K562 (cell line): ENCODE data around the gene NMUR2. TPM values are rescaled to one million over a fixed set of nuclear protein-coding genes. Genes with fewer than 3 reads are reported as not detected.

Experiments used
- ATAC-seq: fragments of 200-7000 bp; cut with Tn5 transposase; 3 replicates; pipeline ENCODE4 v1.9.1; 2020; ENCODE audit warnings: moderate library complexity
- BruUV-seq: library from RNA; stranded (reverse); fragments of 400-500 nt; replicated peaks from 2 replicates; lab custom pipeline; 2021; lab: Mats Ljungman, UMichigan
- CTCF ChIA-PET: fragments of 300-600 bp; formaldehyde crosslinking; extraction: SDS; loops from one replicate; lab custom pipeline; 2021; ENCODE audit warnings: low intra/inter-chr PET ratio; lab: Yijun Ruan, JAX
- POLR2A ChIA-PET: fragments of 300-600, 350-650 bp; sonication (Branson Sonifier 250); formaldehyde crosslinking; extraction: SDS; loops from one replicate; lab custom pipeline; 2021; ENCODE audit warnings: antibody characterized with exemption, inconsistent platforms; lab: Yijun Ruan, JAX
- DNase-seq, 4 experiments: peaks; one replicate each; pipeline versions ENCODE4 v3.0.0 to v3.0.0-alpha.2; 2011 to 2018; ENCODE audit warnings: low spot score in 3 of 4, mixed read lengths in 3 of 4; ENCODE audit errors: extremely low read depth in 1 of 4
- FAIRE-seq: peaks from 2 replicates; lab custom pipeline; 2011; peaks lifted over from hg19 to GRCh38; lab: Jason Lieb, UNC
- H2AFZ ChIP-seq: 2 replicates; pipeline ENCODE4 v1.6.0; 2011; ENCODE audit warnings: low read depth, low read length, control low read depth, inconsistent platforms
- H3K27ac ChIP-seq: fragments of 200-600 bp; 3 replicates; pipeline ENCODE4 v1.8.0; 2011; ENCODE audit warnings: low read depth, mild to moderate bottlenecking, control low read depth, inconsistent platforms, low read length, moderate library complexity, mixed read lengths; ENCODE audit errors: extremely low read depth
- H3K27me3 ChIP-seq, 2 experiments: fragments of 300-600 bp in 1 of 2; 2 replicates in 1 of 2; 3 replicates in 1 of 2; pipeline versions ENCODE4 v1.6.0 to v1.8.0; 2011; ENCODE audit warnings: inconsistent platforms in 2 of 2, low read length in 2 of 2, mild to moderate bottlenecking in 1 of 2, mixed read lengths in 1 of 2, moderate library complexity in 1 of 2; ENCODE audit not compliant: control insufficient read depth in 2 of 2, insufficient read depth in 2 of 2
- H3K36me3 ChIP-seq: fragments of 300-600 bp; 3 replicates; pipeline ENCODE4 v1.8.0; 2011; ENCODE audit warnings: mild to moderate bottlenecking, low read length, inconsistent platforms; ENCODE audit not compliant: control insufficient read depth, insufficient read depth
- H3K4me1 ChIP-seq, 2 experiments: fragments of 200-600 bp in 1 of 2; replicated peaks in 1 of 2; 2 replicates in 1 of 2; 3 replicates in 1 of 2; pipeline versions ENCODE4 v1.5.1 to v1.8.0; 2011; ENCODE audit warnings: inconsistent platforms in 2 of 2, low read length in 2 of 2, mild to moderate bottlenecking in 1 of 2, mixed read lengths in 1 of 2, moderate library complexity in 1 of 2; ENCODE audit not compliant: control insufficient read depth in 2 of 2, insufficient read depth in 2 of 2
- H3K4me2 ChIP-seq: 2 replicates; pipeline ENCODE4 v1.6.1; 2011; ENCODE audit warnings: low read length, control low read depth, inconsistent platforms, mixed read lengths; ENCODE audit not compliant: insufficient read depth
- H3K4me3 ChIP-seq: fragments of 200-600 bp; sonication (generic), shearing (Covaris generic); 2 replicates; pipeline ENCODE4 v1.5.1; 2016; ENCODE audit warnings: control low read depth, inconsistent platforms
- H3K79me2 ChIP-seq: fragments of 200-600 bp; 3 replicates; pipeline ENCODE4 v1.8.0; 2011; ENCODE audit warnings: low read length, inconsistent platforms; ENCODE audit not compliant: control insufficient read depth, insufficient read depth
- H3K9ac ChIP-seq, 2 experiments: 2 replicates each; pipeline versions ENCODE4 v1.6.0 to v1.6.1; 2011; ENCODE audit warnings: low read depth in 2 of 2, low read length in 2 of 2, control low read depth in 1 of 2, inconsistent platforms in 1 of 2, mild to moderate bottlenecking in 1 of 2, mixed read lengths in 1 of 2; ENCODE audit not compliant: insufficient read depth in 1 of 2
- H3K9me1 ChIP-seq: one replicate; pipeline ENCODE4 v1.6.0; 2011; ENCODE audit warnings: inconsistent platforms, mild to moderate bottlenecking, low read length, moderate library complexity; ENCODE audit not compliant: control insufficient read depth, insufficient read depth
- H3K9me3 ChIP-seq: replicated peaks from 2 replicates; pipeline ENCODE4 v1.5.1; 2011; ENCODE audit warnings: low read depth, low read length, inconsistent platforms; ENCODE audit not compliant: control insufficient read depth, insufficient read depth
- H4K20me1 ChIP-seq: replicated peaks from 2 replicates; pipeline ENCODE4 v1.6.1; 2011; ENCODE audit warnings: low read length, inconsistent platforms, mixed read lengths; ENCODE audit not compliant: control insufficient read depth, insufficient read depth
- CREB5 ChIP-seq: fragments of 250-450 bp; sonication (Bioruptor Pico); IDR thresholded peaks from 2 replicates; pipeline ENCODE4 v1.5.0; 2020; ENCODE audit warnings: mild to moderate bottlenecking
- CREBBP ChIP-seq: IDR thresholded peaks from one replicate; pipeline ENCODE4 v1.6.1; 2012; ENCODE audit warnings: low read depth, mild to moderate bottlenecking, control low read depth, inconsistent platforms, low read length
- HMGN3 ChIP-seq: IDR thresholded peaks from 2 replicates; pipeline ENCODE4 v1.6.1; 2011; ENCODE audit warnings: borderline replicate concordance, low read depth, mild to moderate bottlenecking, mixed read lengths, low read length; ENCODE audit not compliant: insufficient read length; ENCODE audit errors: extremely low read depth
- KAT2B ChIP-seq: IDR thresholded peaks from one replicate; pipeline ENCODE4 v1.6.1; 2012; ENCODE audit warnings: low read depth, mild to moderate bottlenecking, control low read depth, inconsistent platforms, low read length, moderate library complexity
- KDM5B ChIP-seq: fragments of 200-600 bp; sonication (generic); IDR thresholded peaks from 2 replicates; pipeline ENCODE4 v1.6.1; 2012; ENCODE audit warnings: low read depth, mild to moderate bottlenecking, moderate library complexity, low read length, control low read depth, inconsistent platforms; ENCODE audit not compliant: insufficient replicate concordance
- NFYB ChIP-seq: IDR thresholded peaks from 2 replicates; pipeline ENCODE4 v1.6.1; 2011; ENCODE audit warnings: mild to moderate bottlenecking, moderate library complexity; ENCODE audit not compliant: insufficient read length; ENCODE audit errors: extremely low read depth
- TCF7L2 ChIP-seq: fragments of 150-350 bp; IDR thresholded peaks from 2 replicates; pipeline ENCODE4 v1.6.1; 2016; ENCODE audit warnings: low read depth, mild to moderate bottlenecking, low read length, moderate library complexity
- ZBTB11 ChIP-seq, 3 experiments: fragments of 200-800 bp in 1 of 3; fragments of 250-450 bp in 1 of 3; fragments of 450-650 bp in 1 of 3; sonication (Bioruptor Pico) in 1 of 3; sonication (Bioruptor generic) in 1 of 3; formaldehyde crosslinking in 1 of 3; IDR thresholded peaks; 2 replicates each; pipeline versions ENCODE4 v1.6.1 to v1.8.0; 2016 to 2022; ENCODE audit warnings: mild to moderate bottlenecking in 2 of 3, missing genetic modification characterization in 2 of 3, missing compliant biosample characterization in 1 of 3, moderate library complexity in 1 of 3
- ZNF79 ChIP-seq: fragments of 250-450 bp; sonication (Bioruptor Pico); IDR thresholded peaks from 2 replicates; pipeline ENCODE4 v1.4.0; 2020; ENCODE audit warnings: low read depth, mild to moderate bottlenecking, moderate library complexity
- WGBS: fragments of 100-300 bp; shearing (Covaris generic); methylation state at CpG from one replicate; pipeline ENCODE4 v1.1.6; 2016; ENCODE audit warnings: low coverage, mixed read lengths; ENCODE audit not compliant: insufficient coverage; ENCODE audit errors: missing lambda C conversion rate; 5-methylcytosine and 5-hydroxymethylcytosine counted together
- in situ Hi-C: fragments of 300-500 bp; cut with MboI; formaldehyde crosslinking; loops from 4 replicates; pipeline ENCODE4 v1.15.0; 2018; ENCODE audit warnings: inconsistent platforms, mixed read lengths
- intact Hi-C: fragments of 100-400 bp; cut with micrococcal nuclease; formaldehyde crosslinking; loops from 2 replicates; pipeline ENCODE4 v1.14.2; 2022
- polyA plus RNA-seq, 8 experiments: library from polyadenylated mRNA; depleted of rRNA in 4 of 8; stranded (reverse) in 5 of 8; unstranded in 3 of 8; fragments of >200 nt; fragmentation: Nextera tagmentation in 2 of 8; fragmentation: Illumina TruSeq in 1 of 8; extraction: Ambion mirVana in 2 of 8; extraction: Trizol in 1 of 8; gene quantifications; 2 replicates each; pipeline versions ENCODE4 v1.2.1 to v1.2.3, GENCODE V29; 2011 to 2014; ENCODE audit warnings: inconsistent platforms in 1 of 8, missing spikeins in 1 of 8
- total RNA-seq, 7 experiments: library from RNA; depleted of rRNA in 6 of 7; stranded (reverse); fragments of >200 nt in 6 of 7; fragmentation: Illumina TruSeq in 2 of 7; extraction: Trizol in 2 of 7; gene quantifications; 2 replicates each; pipeline versions ENCODE4 v1.2.1 to v1.2.3, GENCODE V29; 2011 to 2021; ENCODE audit warnings: low replicate concordance in 1 of 7
- TF ChIP-seq, protein P1 (sequence below): fragments of 250-450 bp; sonication (Bioruptor Pico); IDR thresholded peaks from 2 replicates; pipeline ENCODE4 v1.4.0; 2020; ENCODE audit warnings: mild to moderate bottlenecking, moderate library complexity

The NMUR2 gene
- total and polyA plus RNA-seq, 9 of the 15 experiments (the other 6 are each of a cell fraction or from before 2014, with no cell fraction given), result not detected

DNA sequence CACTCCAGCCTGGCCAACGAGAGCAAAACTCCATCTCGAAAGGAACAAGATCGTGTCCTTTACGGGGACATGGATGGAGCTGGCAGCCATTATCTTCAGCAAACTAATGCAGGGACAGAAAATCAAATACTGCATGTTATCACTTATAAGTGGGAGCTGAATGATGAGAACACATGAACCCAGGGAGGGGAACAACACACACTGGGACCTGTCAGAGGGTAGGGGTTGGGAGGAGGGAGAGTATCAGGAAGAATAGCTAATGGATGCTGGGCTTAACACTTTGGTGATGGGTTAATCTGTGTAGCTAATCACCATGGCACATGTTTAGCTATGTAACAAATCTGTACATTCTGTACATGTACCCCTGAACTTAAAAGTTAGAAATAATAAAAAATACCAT is 40.9 kb downstream of the NMUR2 start:
- no peaks in the 10 kb centered on the region for H3K79me2 ChIP-seq
- CTCF ChIA-PET, result no interaction called here
- no peaks in the 10 kb centered on the region for H3K36me3 ChIP-seq
- no peak overlapping the region for H3K4me3 ChIP-seq
- intact Hi-C loops, result no loop called here
- no peaks in the 10 kb centered on the region for H3K9me1 ChIP-seq
- H3K9ac ChIP-seq, result no peak overlapping the region
- H3K27me3 ChIP-seq, result no peaks in the 10 kb centered on the region
- no peak overlapping the region for H2AFZ ChIP-seq
- no peaks in the 10 kb centered on the region for H3K4me1 ChIP-seq
- no peak overlapping the region for H3K4me2 ChIP-seq
- in situ Hi-C loops, result no loop called here
- 0% methylated on average over 4 of the region's 4 CpGs for WGBS
- ATAC-seq (no peak), DNase-seq (no peak), FAIRE-seq (no peak)
- POLR2A ChIA-PET, result no interaction called here
- no TSS peak for BruUV-seq
- H4K20me1 ChIP-seq, result no peaks in the 10 kb centered on the region
- no peaks in the 10 kb centered on the region for H3K9me3 ChIP-seq
- no peak overlapping the region for H3K27ac ChIP-seq
- no peak for TF ChIP-seq CREB5
- TF ChIP-seq ZBTB11 (CRISPR knock-in tag; IDR thresholded peaks at IDR 0.05), result no peak
- no peak for TF ChIP-seq KDM5B
- no peak for TF ChIP-seq KAT2B
- no peak for TF ChIP-seq TCF7L2
- TF ChIP-seq CREBBP, result no peak
- TF ChIP-seq, protein P1, sequence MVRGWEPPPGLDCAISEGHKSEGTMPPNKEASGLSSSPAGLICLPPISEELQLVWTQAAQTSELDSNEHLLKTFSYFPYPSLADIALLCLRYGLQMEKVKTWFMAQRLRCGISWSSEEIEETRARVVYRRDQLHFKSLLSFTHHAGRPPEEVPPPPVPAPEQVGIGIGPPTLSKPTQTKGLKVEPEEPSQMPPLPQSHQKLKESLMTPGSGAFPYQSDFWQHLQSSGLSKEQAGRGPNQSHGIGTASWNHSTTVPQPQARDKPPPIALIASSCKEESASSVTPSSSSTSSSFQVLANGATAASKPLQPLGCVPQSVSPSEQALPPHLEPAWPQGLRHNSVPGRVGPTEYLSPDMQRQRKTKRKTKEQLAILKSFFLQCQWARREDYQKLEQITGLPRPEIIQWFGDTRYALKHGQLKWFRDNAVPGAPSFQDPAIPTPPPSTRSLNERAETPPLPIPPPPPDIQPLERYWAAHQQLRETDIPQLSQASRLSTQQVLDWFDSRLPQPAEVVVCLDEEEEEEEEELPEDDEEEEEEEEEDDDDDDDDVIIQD, result no peak
- no peak for TF ChIP-seq NFYB
- no peak for TF ChIP-seq ZNF79 (CRISPR knock-in tag)
- TF ChIP-seq HMGN3, result no peak
